GM18951 (cell line): ENCODE data around the gene ZC3H18.

Experiments
- POLR2A ChIP-seq: IDR thresholded peaks from 4 replicates; pipeline ENCODE4 v1.6.1; 2011; ENCODE audit warnings: mild to moderate bottlenecking; ENCODE audit not compliant: insufficient read length, insufficient read depth; ENCODE audit errors: extremely low read depth
- in situ Hi-C: fragments of 300-500 bp; cut with MboI; formaldehyde crosslinking; loops from one replicate; pipeline ENCODE4 v1.12.0; 2022; ENCODE audit warnings: low sequenced_read_pairs, mixed read lengths, inconsistent platforms; ENCODE audit not compliant: unreplicated experiment

ZC3H18 gene

GRCh38 chr16:88561485-88562359, 8.5 kb upstream of the ZC3H18 start:
- TF ChIP-seq POLR2A, result no peak
- in situ Hi-C loops, result loop anchor here (25.0 kb wide), 1 partner anchor 374 kb away; no protein-coding TSS in a partner anchor

- in situ Hi-C loops, result loop anchor here (25.0 kb wide), 1 partner anchor 379 kb away; no protein-coding TSS in a partner anchor
- TF ChIP-seq POLR2A, result no peak
These were observed 4.0 kb upstream of the ZC3H18 start for GRCh38 chr16:88566158-88566557.

GRCh38 chr16:88568710-88569613, 1.2 kb upstream of the ZC3H18 start:
- TF ChIP-seq POLR2A, result no peak
- in situ Hi-C loops, result loop anchor here (25.0 kb wide), 1 partner anchor 382 kb away; no protein-coding TSS in a partner anchor

- no peak for TF ChIP-seq POLR2A
- in situ Hi-C loops, result loop anchor here (25.0 kb wide), 1 partner anchor 382 kb away; no protein-coding TSS in a partner anchor
These were observed 604 bp upstream of the ZC3H18 start for GRCh38 chr16:88569614-88569984.

GRCh38 chr16:88570691-88571092, 489 bp downstream of the ZC3H18 start:
- TF ChIP-seq POLR2A, result no peak
- in situ Hi-C loops, result loop anchor here (25.0 kb wide), 1 partner anchor 383 kb away; no protein-coding TSS in a partner anchor

- in situ Hi-C loops, result no loop called here
- no peak for TF ChIP-seq POLR2A
These were observed 5.0 kb downstream of the ZC3H18 start for GRCh38 chr16:88575251-88575650.

GRCh38 chr16:88576307-88576706, 6.1 kb downstream of the ZC3H18 start:
- in situ Hi-C loops, result no loop called here
- TF ChIP-seq POLR2A, result no peak

- in situ Hi-C loops, result no loop called here
- TF ChIP-seq POLR2A, result no peak
These were observed 7.0 kb downstream of the ZC3H18 start for GRCh38 chr16:88577166-88577565.

GRCh38 chr16:88578446-88579313, 8.5 kb downstream of the ZC3H18 start:
- no peak for TF ChIP-seq POLR2A
- in situ Hi-C loops, result no loop called here

- in situ Hi-C loops, result no loop called here
- TF ChIP-seq POLR2A, result no peak
These were observed 10.2 kb downstream of the ZC3H18 start for GRCh38 chr16:88580371-88580770.

- in situ Hi-C loops, result no loop called here
- no peak for TF ChIP-seq POLR2A
These were observed 10.8 kb downstream of the ZC3H18 start for GRCh38 chr16:88581033-88581432.

GRCh38 chr16:88582912-88583575, 12.8 kb downstream of the ZC3H18 start:
- in situ Hi-C loops, result no loop called here
- TF ChIP-seq POLR2A, result no peak
